K562 (cell line): Measurements from ENCODE around the gene CDC123. TPM values are rescaled to one million over a fixed set of nuclear protein-coding genes. Genes with fewer than 3 reads are reported as not detected.
A peak's percentile ranks its signal among the peaks of the same experiment; 100 is the strongest.

ENCODE experiments used
- CAMTA2 ChIP-seq: fragments of 250-450 bp; sonication (Bioruptor Pico); conservative IDR thresholded peaks from 2 replicates; pipeline ENCODE4 v1.5.1; 2022
- CEBPB ChIP-seq: fragments of 450-650 bp; IDR thresholded peaks from 2 replicates; pipeline ENCODE4 v1.6.1; 2016; ENCODE audit warnings: missing genetic modification characterization, missing compliant biosample characterization
- CEBPG ChIP-seq, 3 experiments: fragments of 200-800 bp in 1 of 3; sonication (Bioruptor generic) in 1 of 3; sonication (generic) in 1 of 3; formaldehyde crosslinking in 1 of 3; IDR thresholded peaks in 2 of 3; conservative IDR thresholded peaks in 1 of 3; 2 replicates each; pipeline versions ENCODE4 v1.6.1 to v1.8.0; 2016 to 2022; ENCODE audit warnings: missing compliant biosample characterization in 2 of 3, missing genetic modification characterization in 2 of 3, mild to moderate bottlenecking in 1 of 3, missing genetic modification reagents in 1 of 3
- CHD4 ChIP-seq: fragments of 200-600 bp; sonication (generic); IDR thresholded peaks from 3 replicates; pipeline ENCODE4 v1.6.1; 2012; ENCODE audit warnings: low read depth, mild to moderate bottlenecking, mixed read lengths, low read length, inconsistent platforms; ENCODE audit not compliant: insufficient read depth, insufficient replicate concordance, poor library complexity, severe bottlenecking
- E2F1 ChIP-seq: sonication (generic); formaldehyde crosslinking; IDR thresholded peaks from 2 replicates; pipeline ENCODE4 v1.8.1; 2023; ENCODE audit warnings: mild to moderate bottlenecking, missing genetic modification reagents, moderate library complexity
- E2F4 ChIP-seq: sonication (generic); formaldehyde crosslinking; IDR thresholded peaks from 2 replicates; pipeline ENCODE4 v1.8.0; 2022; ENCODE audit warnings: mild to moderate bottlenecking, low read depth, missing genetic modification reagents
- FOXA3 ChIP-seq, 2 experiments: fragments of 450-650 bp in 1 of 2; sonication (generic) in 1 of 2; formaldehyde crosslinking; IDR thresholded peaks in 1 of 2; conservative IDR thresholded peaks in 1 of 2; 2 replicates each; pipeline versions ENCODE4 v1.4.0 to v1.8.0; 2020 to 2022; ENCODE audit warnings: mild to moderate bottlenecking in 2 of 2, missing genetic modification reagents in 1 of 2
- FOXJ2 ChIP-seq: fragments of 200-800 bp; sonication (Bioruptor generic); IDR thresholded peaks from 2 replicates; pipeline ENCODE4 v1.6.1; 2016; ENCODE audit warnings: missing genetic modification characterization, missing compliant biosample characterization
- FOXM1 ChIP-seq, 2 experiments: fragments of 450-650 bp in 1 of 2; sonication (generic) in 1 of 2; formaldehyde crosslinking in 1 of 2; IDR thresholded peaks; 2 replicates each; pipeline versions ENCODE4 v1.6.1 to v1.9.0; 2017 to 2022; ENCODE audit warnings: low read depth in 2 of 2, mild to moderate bottlenecking in 2 of 2, missing genetic modification reagents in 1 of 2, moderate library complexity in 1 of 2
- JUND ChIP-seq, 2 experiments: IDR thresholded peaks; 2 replicates in 1 of 2; 3 replicates in 1 of 2; pipeline ENCODE4 v1.6.1; 2011; ENCODE audit warnings: borderline replicate concordance in 2 of 2, low read depth in 2 of 2, low read length in 2 of 2, improper control_type of control experiment in 1 of 2, missing biosample characterization in 1 of 2, missing genetic modification characterization in 1 of 2, missing genetic modification reagents in 1 of 2
- KAT7 ChIP-seq: sonication (generic); formaldehyde crosslinking; IDR thresholded peaks from 2 replicates; pipeline ENCODE4 v1.8.0; 2022; ENCODE audit warnings: missing genetic modification reagents, mild to moderate bottlenecking, borderline replicate concordance
- MCM2 ChIP-seq: fragments of 450-650 bp; IDR thresholded peaks from 2 replicates; pipeline ENCODE4 v1.6.1; 2017; ENCODE audit warnings: low read depth, mild to moderate bottlenecking
- MCM3 ChIP-seq: fragments of 450-650 bp; IDR thresholded peaks from 2 replicates; pipeline ENCODE4 v1.6.1; 2016
- MIER1 ChIP-seq: fragments of 450-650 bp; IDR thresholded peaks from 2 replicates; pipeline ENCODE4 v1.6.1; 2016; ENCODE audit warnings: antibody characterized with exemption, mild to moderate bottlenecking, low read depth
- MTF1 ChIP-seq: fragments of 250-450 bp; sonication (Bioruptor Pico); IDR thresholded peaks from 2 replicates; pipeline ENCODE4 v1.9.0; 2021; ENCODE audit warnings: moderate library complexity, mild to moderate bottlenecking, inconsistent platforms, borderline replicate concordance
- NFATC3 ChIP-seq: fragments of 450-650 bp; IDR thresholded peaks from 2 replicates; pipeline ENCODE4 v1.6.1; 2017; ENCODE audit warnings: mild to moderate bottlenecking
- NUFIP1 ChIP-seq: fragments of 450-650 bp; IDR thresholded peaks from 2 replicates; pipeline ENCODE4 v1.6.1; 2018; ENCODE audit not compliant: partially characterized antibody
- PHF21A ChIP-seq: fragments of 450-650 bp; IDR thresholded peaks from 2 replicates; pipeline ENCODE4 v1.6.1; 2017; ENCODE audit warnings: low read depth, borderline replicate concordance
- SMAD4 ChIP-seq: fragments of 250-450 bp; sonication (Bioruptor Pico); conservative IDR thresholded peaks from 2 replicates; pipeline ENCODE4 v1.8.0; 2021; ENCODE audit warnings: inconsistent platforms, mild to moderate bottlenecking, moderate library complexity
- SP1 ChIP-seq: sonication (generic); formaldehyde crosslinking; IDR thresholded peaks from 2 replicates; pipeline ENCODE4 v1.8.1; 2022; ENCODE audit warnings: mild to moderate bottlenecking, missing genetic modification reagents
- SRF ChIP-seq, 2 experiments: fragments of 250-450, 450-650 bp in 1 of 2; sonication (Bioruptor Pico) in 1 of 2; sonication (generic) in 1 of 2; formaldehyde crosslinking; IDR thresholded peaks; 2 replicates each; pipeline versions ENCODE4 v1.5.0 to v1.5.1; 2020 to 2022; ENCODE audit warnings: mild to moderate bottlenecking in 1 of 2, missing genetic modification reagents in 1 of 2
- TFAM ChIP-seq: fragments of 250-450 bp; sonication (Bioruptor Pico); conservative IDR thresholded peaks from 2 replicates; pipeline ENCODE4 v1.5.0; 2021; ENCODE audit warnings: mild to moderate bottlenecking, moderate library complexity
- TFE3 ChIP-seq: fragments of 450-650 bp; formaldehyde crosslinking; IDR thresholded peaks from 2 replicates; pipeline ENCODE4 v1.4.0; 2020; ENCODE audit warnings: mild to moderate bottlenecking, mixed read lengths
- ZSCAN29 ChIP-seq: fragments of 450-650 bp; IDR thresholded peaks from 2 replicates; pipeline ENCODE4 v1.6.1; 2017
- polyA plus RNA-seq, 8 experiments: library from polyadenylated mRNA; depleted of rRNA in 4 of 8; stranded (reverse) in 5 of 8; unstranded in 3 of 8; fragments of >200 nt; fragmentation: Nextera tagmentation in 2 of 8; fragmentation: Illumina TruSeq in 1 of 8; extraction: Ambion mirVana in 2 of 8; extraction: Trizol in 1 of 8; gene quantifications; 2 replicates each; pipeline versions ENCODE4 v1.2.1 to v1.2.3, GENCODE V29; 2011 to 2014; ENCODE audit warnings: inconsistent platforms in 1 of 8, missing spikeins in 1 of 8
- total RNA-seq, 7 experiments: library from RNA; depleted of rRNA in 6 of 7; stranded (reverse); fragments of >200 nt in 6 of 7; fragmentation: Illumina TruSeq in 2 of 7; extraction: Trizol in 2 of 7; gene quantifications; 2 replicates each; pipeline versions ENCODE4 v1.2.1 to v1.2.3, GENCODE V29; 2011 to 2021; ENCODE audit warnings: low replicate concordance in 1 of 7

The CDC123 gene
- total and polyA plus RNA-seq, 9 of the 15 experiments (the other 6 are each of a cell fraction or from before 2014, with no cell fraction given), result 137 to 288 (median 175) TPM

- no peak for TF ChIP-seq CAMTA2
- no peak for TF ChIP-seq MIER1
- no peak for TF ChIP-seq NFATC3
- TF ChIP-seq SMAD4 (CRISPR knock-in tag), result no peak
- no peak for TF ChIP-seq TFE3 (CRISPR knock-in tag)
- no peak for TF ChIP-seq MCM2
- TF ChIP-seq CEBPB (tag), result peak; percentile 44; the same call in 1 of the 2 replicates
- TF ChIP-seq ZSCAN29, result no peak; the same call in 1 of the 2 replicates
- TF ChIP-seq CHD4, result no peak
- no peak for TF ChIP-seq TFAM (CRISPR knock-in tag)
- no peak for TF ChIP-seq E2F1 (CRISPR knock-in tag)
- 0 out of 2 replicates have a peak, but pooled peaks have one; percentile 2 for TF ChIP-seq JUND (IDR thresholded peaks at IDR 0.05; ENCODE audit: borderline replicate concordance, low read depth, low read length)
- no peak for TF ChIP-seq JUND (tag; IDR thresholded peaks at IDR 0.05; ENCODE audit: borderline replicate concordance, low read depth, low read length)
- TF ChIP-seq FOXA3 (CRISPR knock-in tag; conservative IDR thresholded peaks at IDR 0.05 in 1 of 2, IDR thresholded peaks at IDR 0.05 in 1 of 2), result 0 out of 4 replicates have a peak, but pooled peaks of 1 of the 2 experiments have one; percentile 32
- no peak for TF ChIP-seq MCM3
- TF ChIP-seq PHF21A, result no peak
- no peak for TF ChIP-seq SRF (CRISPR knock-in tag; IDR thresholded peaks at IDR 0.05)
- TF ChIP-seq CEBPG (CRISPR knock-in tag; IDR thresholded peaks at IDR 0.05), result no peak
- 0 out of 4 replicates have a peak, but pooled peaks of 1 of the 2 experiments have one; percentile 1 for TF ChIP-seq CEBPG (tag; conservative IDR thresholded peaks at IDR 0.05 in 1 of 2, IDR thresholded peaks at IDR 0.05 in 1 of 2)
- no peak; the same call in 1 of the 2 replicates for TF ChIP-seq E2F4 (CRISPR knock-in tag)
- TF ChIP-seq SP1 (CRISPR knock-in tag), result 0 out of 2 replicates have a peak, but pooled peaks have one; percentile 45
- 0 out of 2 replicates have a peak, but pooled peaks have one; percentile 32 for TF ChIP-seq KAT7
- TF ChIP-seq MTF1 (CRISPR knock-in tag), result no peak
- no peak for TF ChIP-seq NUFIP1
- no peak for TF ChIP-seq FOXJ2 (tag)
- no peak for TF ChIP-seq FOXM1 (IDR thresholded peaks at IDR 0.05; ENCODE audit: low read depth)
- no peak for TF ChIP-seq FOXM1 (CRISPR knock-in tag; IDR thresholded peaks at IDR 0.05; ENCODE audit: low read depth)
- TF ChIP-seq, all 486 proteins: peak for 8
Measured at GRCh38 chr10:12195281-12195602, 746 bp upstream of the CDC123 start (continued).
